GM18873 (cell line): ENCODE data around the gene ATP2A1.
A peak's percentile ranks its signal among the peaks of the same experiment; 100 is the strongest.

Source experiments
- ATAC-seq: cut with Tn5 transposase; IDR thresholded peaks from one replicate; pipeline ENCODE4 v1.9.1; 2021; ENCODE audit warnings: mild to moderate bottlenecking, moderate library complexity, moderate number of reproducible peaks; ENCODE audit not compliant: unreplicated experiment, low FRiP score

The ATP2A1 gene

GRCh38 chr16:28878083-28878926 lies at the start of gene ATP2A1:
Gene ATP2A1, plus strand, starts transcription at chr16:28878488. Its CDS starts 184 bp downstream, at chr16:28878672.
- no peak for ATAC-seq

GRCh38 chr16:28829747-28830146 lies 48.5 kb upstream of the ATP2A1 start:
- no peak for ATAC-seq

- no peak for ATAC-seq
These were observed 47.8 kb upstream of the ATP2A1 start for GRCh38 chr16:28830531-28830930.

- no peak for ATAC-seq
These were observed 43.9 kb upstream of the ATP2A1 start for GRCh38 chr16:28834349-28834748.

- no peak for ATAC-seq
These were observed 43.1 kb upstream of the ATP2A1 start for GRCh38 chr16:28834873-28835863.

- ATAC-seq = no peak
These were observed 42.2 kb upstream of the ATP2A1 start for GRCh38 chr16:28835864-28836760.

- no peak for ATAC-seq
These were observed 41.6 kb upstream of the ATP2A1 start for GRCh38 chr16:28836761-28837064.

- no peak for ATAC-seq
These were observed 40.4 kb upstream of the ATP2A1 start for GRCh38 chr16:28837672-28838557.

GRCh38 chr16:28838558-28838918 lies 39.8 kb upstream of the ATP2A1 start:
- no peak for ATAC-seq

GRCh38 chr16:28839004-28839639 lies 39.2 kb upstream of the ATP2A1 start:
- no peak for ATAC-seq

GRCh38 chr16:28839899-28840298 lies 38.4 kb upstream of the ATP2A1 start:
- no peak for ATAC-seq

GRCh38 chr16:28842696-28843095 lies 35.6 kb upstream of the ATP2A1 start:
- no peak for ATAC-seq

- ATAC-seq = no peak
These were observed 34.5 kb upstream of the ATP2A1 start for GRCh38 chr16:28843766-28844165.

- no peak for ATAC-seq
These were observed 33.9 kb upstream of the ATP2A1 start for GRCh38 chr16:28844226-28844885.

- no peak for ATAC-seq
These were observed 33.0 kb upstream of the ATP2A1 start for GRCh38 chr16:28845293-28845692.

- peak; percentile 3 for ATAC-seq
These were observed 32.6 kb upstream of the ATP2A1 start for GRCh38 chr16:28845761-28846079.

- ATAC-seq = peak; percentile 83
These were observed 32.0 kb upstream of the ATP2A1 start, which contains the start of gene TUFM for GRCh38 chr16:28846080-28846932. Gene TUFM, minus strand, starts transcription at chr16:28846348. Its CDS starts 79 bp downstream, at chr16:28846269.

GRCh38 chr16:28846933-28847273 lies 31.4 kb upstream of the ATP2A1 start:
- ATAC-seq = no peak
